DMS 273 (cell line): ENCODE results near the gene THSD4.

Experiments used
- DNase-seq: peaks from one replicate; lab custom pipeline; 2025; ENCODE audit not compliant: unreplicated experiment; lab: John Stamatoyannopoulos, UW

THSD4 gene

GRCh38 chr15:71788646-71789579, 673.6 kb downstream of the THSD4 start:
- DNase-seq, result no peak

- DNase-seq, result no peak
Observed at GRCh38 chr15:71789616-71790015, 674.3 kb downstream of the THSD4 start.

GRCh38 chr15:71790081-71790480, 674.8 kb downstream of the THSD4 start:
- no peak for DNase-seq

DNA sequence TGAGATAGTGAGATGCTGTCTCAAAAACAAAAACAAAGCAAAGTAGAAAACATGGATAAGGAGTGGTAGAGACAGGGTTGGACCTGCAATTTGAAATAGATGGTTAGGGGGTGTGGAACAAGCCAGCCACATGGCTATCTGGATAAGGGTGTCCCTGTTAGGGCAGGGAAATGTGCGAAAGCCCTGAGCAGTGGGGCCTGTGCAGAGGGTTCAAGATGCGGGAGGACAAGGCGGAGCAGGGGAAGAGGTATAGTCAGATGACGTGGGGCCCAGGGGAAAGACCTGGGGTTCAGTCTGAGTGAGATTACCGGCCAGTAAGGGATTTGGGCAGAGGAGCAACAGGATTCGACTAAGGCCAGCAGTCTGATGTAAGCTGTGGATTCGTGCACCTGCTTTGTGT, 676.7 kb downstream of the THSD4 start:
- DNase-seq, result no peak

DNA sequence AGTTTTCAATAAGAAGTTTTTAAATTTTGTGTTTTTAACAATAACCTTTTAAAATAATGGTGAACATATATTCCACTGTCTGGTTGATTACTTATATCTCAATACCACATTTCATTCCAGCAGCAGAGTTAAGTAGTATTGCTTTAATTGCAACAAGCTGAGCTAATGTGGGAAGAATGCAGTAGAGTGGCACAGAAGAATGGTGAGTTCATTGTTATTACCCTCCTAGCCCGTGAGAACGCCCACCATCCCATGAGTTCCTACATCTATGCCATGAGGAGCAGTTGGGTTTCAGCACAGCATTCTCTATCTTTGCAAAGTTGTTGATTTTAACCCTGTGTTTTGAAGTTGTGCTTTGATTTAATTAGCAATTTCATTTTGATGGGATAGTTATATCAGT, 677.2 kb downstream of the THSD4 start:
- no peak for DNase-seq

GRCh38 chr15:71798641-71799040, 683.4 kb downstream of the THSD4 start:
- DNase-seq, result no peak

DNA sequence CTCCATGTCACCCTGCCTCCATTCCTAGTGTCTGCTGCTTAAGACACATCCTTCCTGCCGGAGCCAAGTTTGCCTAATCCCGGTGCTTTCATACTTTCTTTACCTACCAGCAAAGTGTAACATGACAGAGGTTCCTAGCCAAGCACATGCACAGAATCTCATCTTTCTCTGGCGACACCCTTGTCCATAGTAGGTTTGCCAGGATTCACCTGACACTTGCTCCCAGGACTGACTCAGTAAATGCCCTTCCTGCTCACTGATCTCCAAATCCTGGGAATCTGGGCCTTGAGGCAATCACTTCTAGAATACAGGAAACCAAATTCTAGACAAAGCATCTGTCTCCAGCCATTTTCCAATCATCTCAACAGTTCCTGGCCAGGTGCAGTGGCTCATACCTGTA, 684.9 kb downstream of the THSD4 start:
- DNase-seq, result no peak

GRCh38 chr15:71800835-71801745, 685.8 kb downstream of the THSD4 start:
- DNase-seq, result peak; percentile 67

GRCh38 chr15:71801935-71802655, 686.8 kb downstream of the THSD4 start:
- DNase-seq, result no peak

DNA sequence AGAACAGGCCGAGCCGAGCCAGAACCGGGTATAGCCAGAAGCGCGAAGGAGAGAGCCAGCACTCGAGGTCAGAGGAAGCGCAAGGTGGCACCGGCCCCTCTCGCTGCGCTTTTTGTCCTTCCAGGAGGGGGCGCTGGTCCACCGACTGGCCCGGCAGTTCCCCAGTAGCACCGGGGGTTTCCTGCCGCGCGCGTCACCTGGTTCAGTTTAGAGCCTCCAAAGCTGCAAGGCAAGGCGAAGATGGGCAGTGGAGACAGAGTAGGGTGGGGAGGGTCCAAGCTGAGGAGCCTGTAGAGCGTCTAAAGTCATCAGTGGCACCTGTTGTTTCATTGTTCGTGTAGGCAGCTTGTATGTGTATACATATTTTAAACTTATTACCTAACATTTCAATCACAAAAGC, 687.5 kb downstream of the THSD4 start:
- no peak for DNase-seq

- DNase-seq, result peak; percentile 37
Observed at GRCh38 chr15:71804226-71804625, 689.0 kb downstream of the THSD4 start.

DNA sequence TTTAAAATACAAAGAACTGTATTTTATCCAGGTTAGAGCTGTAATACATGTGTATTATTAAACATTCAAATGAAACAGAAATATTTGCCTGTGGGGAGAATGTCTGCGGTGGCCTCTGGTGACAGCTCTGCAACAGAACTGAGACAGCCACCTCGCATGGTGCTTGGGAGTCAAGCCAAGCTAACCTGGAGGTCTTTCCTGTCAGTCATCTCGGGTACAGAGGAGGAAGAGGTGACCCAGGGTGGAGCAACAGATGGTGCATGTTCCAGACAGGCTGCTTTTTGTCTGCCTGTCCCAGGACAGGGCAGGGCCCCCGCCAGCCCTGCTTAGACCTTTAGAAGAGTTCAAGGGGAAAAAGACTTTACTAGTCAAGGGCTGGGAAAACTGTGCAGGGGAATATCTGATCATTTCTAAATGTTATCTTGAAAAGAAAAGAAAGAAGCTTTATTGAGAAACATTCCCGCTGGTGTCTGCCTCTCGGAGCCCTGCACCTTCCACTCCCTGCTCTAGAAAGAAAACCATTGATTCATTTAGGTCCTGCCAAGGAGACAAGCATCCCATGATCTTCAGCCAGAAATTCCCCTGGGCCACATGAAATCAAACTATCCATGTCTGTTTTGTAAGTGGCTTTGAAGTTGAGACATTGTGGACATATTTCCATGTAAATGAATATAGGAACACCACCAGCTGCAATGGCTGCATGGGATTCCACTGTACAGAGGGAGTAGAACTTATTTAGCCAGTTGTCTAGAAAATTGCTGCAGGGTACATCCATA, 689.6 kb downstream of the THSD4 start:
- DNase-seq, result peak; percentile 41

GRCh38 chr15:71806452-71806931, 691.2 kb downstream of the THSD4 start:
- peak; percentile 58 for DNase-seq

GRCh38 chr15:71807125-71807629, 691.9 kb downstream of the THSD4 start:
- peak; percentile 63 for DNase-seq

- DNase-seq, result peak; percentile 46
Observed at GRCh38 chr15:71807691-71808091, 692.4 kb downstream of the THSD4 start.

GRCh38 chr15:71808311-71809020, 693.2 kb downstream of the THSD4 start:
- no peak for DNase-seq

GRCh38 chr15:71809346-71809745, 694.1 kb downstream of the THSD4 start:
- DNase-seq, result no peak

- DNase-seq, result no peak
Observed at GRCh38 chr15:71810256-71811035, 695.2 kb downstream of the THSD4 start, which contains the start of gene NR2E3. Gene NR2E3 (plus strand): TSS chr15:71810554. CDS start chr15:71810744, 190 bp downstream.
